ENCODE results near the gene DDX18. TPM values are rescaled to one million over a fixed set of nuclear protein-coding genes. Genes with fewer than 3 reads are reported as not detected.

DDX18 gene
- total RNA-seq, 2 experiments from 2014 or later = 161 to 180 TPM

DNA sequence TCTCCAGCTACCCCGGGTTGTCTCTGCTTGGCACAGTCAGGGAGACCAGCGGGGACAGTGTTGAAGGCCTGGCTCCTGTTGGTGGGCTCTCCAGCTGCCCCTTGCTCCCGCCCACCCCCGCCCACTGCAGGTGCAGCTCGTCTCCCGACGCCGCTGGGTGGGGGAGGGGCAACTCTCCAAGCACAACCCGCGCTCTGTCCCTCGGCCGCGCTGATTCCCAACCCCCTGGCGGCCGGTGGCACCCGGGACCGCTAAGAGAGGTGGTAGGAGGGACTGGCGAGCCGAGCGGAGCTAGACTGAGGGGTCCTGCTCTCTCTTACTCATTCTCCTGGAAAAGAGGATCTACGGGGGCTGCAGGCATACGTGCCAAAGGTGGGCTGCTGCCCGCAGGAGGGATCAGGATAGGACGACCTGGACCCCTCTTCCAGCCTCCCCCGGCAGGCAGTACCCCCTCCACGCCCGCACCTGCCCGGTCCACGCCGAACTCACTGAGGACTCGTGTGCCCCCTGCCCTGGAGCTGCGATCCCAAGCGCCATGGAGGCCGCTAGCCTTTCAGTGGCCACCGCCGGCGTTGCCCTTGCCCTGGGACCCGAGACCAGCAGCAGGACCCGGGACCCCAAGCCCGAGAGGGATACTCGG is 44.5 kb downstream of the DDX18 start:
- intact Hi-C loops (cut with DNase I, micrococcal nuclease) = no loop called here
- Mint-ChIP-seq H3K27me3 (peaks cover 20% of the 10 kb centered on the region), H3K27ac (no peak overlapping the region), H3K4me1 (no peaks in the 10 kb centered on the region), H3K9me3 (ENCODE audit: low read depth) (no peaks in the 10 kb centered on the region), H3K36me3 (ENCODE audit: low read depth) (no peaks in the 10 kb centered on the region), H3K4me3 (no peak overlapping the region)
- ATAC-seq (no peak), DNase-seq (no peak)
- POLR2A ChIA-PET = no interaction called here
- CTCF ChIA-PET = no interaction called here

DNA sequence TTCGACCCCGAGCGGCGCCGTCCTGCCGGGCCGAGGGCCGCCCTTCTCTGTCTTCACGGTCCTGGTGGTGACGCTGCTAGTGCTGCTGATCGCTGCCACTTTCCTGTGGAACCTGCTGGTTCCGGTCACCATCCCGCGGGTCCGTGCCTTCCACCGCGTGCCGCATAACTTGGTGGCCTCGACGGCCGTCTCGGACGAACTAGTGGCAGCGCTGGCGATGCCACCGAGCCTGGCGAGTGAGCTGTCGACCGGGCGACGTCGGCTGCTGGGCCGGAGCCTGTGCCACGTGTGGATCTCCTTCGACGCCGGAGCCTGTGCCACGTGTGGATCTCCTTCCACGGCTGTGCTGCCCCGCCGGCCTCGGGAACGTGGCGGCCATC is 45.0 kb downstream of the DDX18 start:
- Mint-ChIP-seq H3K27ac (no peak overlapping the region), H3K36me3 (ENCODE audit: low read depth) (no peaks in the 10 kb centered on the region), H3K9me3 (ENCODE audit: low read depth) (no peaks in the 10 kb centered on the region), H3K4me1 (no peaks in the 10 kb centered on the region), H3K4me3 (no peak overlapping the region), H3K27me3 (peaks cover 15% of the 10 kb centered on the region)
- intact Hi-C loops (cut with DNase I, micrococcal nuclease) = no loop called here
- no peak for ATAC-seq
- DNase-seq = no peak
- ChIA-PET POLR2A (no interaction called here), CTCF (no interaction called here)

- Mint-ChIP-seq H3K27me3 (peaks cover 12% of the 10 kb centered on the region), H3K4me1 (no peaks in the 10 kb centered on the region), H3K27ac (no peak overlapping the region), H3K36me3 (ENCODE audit: low read depth) (no peaks in the 10 kb centered on the region), H3K4me3 (no peak overlapping the region), H3K9me3 (ENCODE audit: low read depth) (no peaks in the 10 kb centered on the region)
- DNase-seq = no peak
- POLR2A ChIA-PET = no interaction called here
- CTCF ChIA-PET = no interaction called here
- intact Hi-C loops (cut with DNase I, micrococcal nuclease) = no loop called here
- no peak for ATAC-seq
These were observed 45.6 kb downstream of the DDX18 start for GRCh38 chr2:117859924-117860647.

DNA sequence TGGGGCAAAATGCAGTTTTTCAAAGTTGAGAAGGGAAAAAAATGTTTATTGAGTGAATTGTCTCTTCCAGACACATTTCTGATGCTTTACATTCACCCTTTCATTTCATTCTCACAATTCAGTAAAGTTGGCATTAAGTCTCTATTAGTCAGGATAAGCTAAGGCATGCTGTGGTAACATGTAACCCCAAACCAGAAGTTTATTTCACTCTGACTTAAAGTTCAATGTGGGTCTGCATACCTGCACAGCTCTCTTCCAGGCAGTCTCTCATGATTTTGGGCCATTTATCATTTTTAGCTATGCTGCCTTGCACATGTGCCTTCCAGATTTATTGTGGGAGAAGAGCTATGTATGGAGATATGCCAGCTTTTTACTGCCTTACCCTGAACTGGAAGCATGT is 48.0 kb downstream of the DDX18 start:
- Mint-ChIP-seq H3K27ac (no peak overlapping the region), H3K27me3 (peaks cover 10% of the 10 kb centered on the region), H3K36me3 (ENCODE audit: low read depth) (no peaks in the 10 kb centered on the region), H3K4me3 (no peak overlapping the region), H3K9me3 (ENCODE audit: low read depth) (no peaks in the 10 kb centered on the region), H3K4me1 (no peaks in the 10 kb centered on the region)
- DNase-seq (no peak), ATAC-seq (no peak)
- ChIA-PET POLR2A (no interaction called here), CTCF (no interaction called here)
- intact Hi-C loops (cut with DNase I, micrococcal nuclease) = no loop called here

GRCh38 chr2:117875786-117876185 is 61.3 kb downstream of the DDX18 start:
- intact Hi-C loops (cut with DNase I, micrococcal nuclease) = no loop called here
- POLR2A ChIA-PET = no interaction called here
- Mint-ChIP-seq H3K27ac (no peak overlapping the region), H3K4me1 (no peaks in the 10 kb centered on the region), H3K27me3 (peaks cover 20% of the 10 kb centered on the region), H3K36me3 (ENCODE audit: low read depth) (no peaks in the 10 kb centered on the region), H3K4me3 (no peak overlapping the region), H3K9me3 (ENCODE audit: low read depth) (no peaks in the 10 kb centered on the region)
- CTCF ChIA-PET = no interaction called here
- DNase-seq (no peak), ATAC-seq (no peak)

DNA sequence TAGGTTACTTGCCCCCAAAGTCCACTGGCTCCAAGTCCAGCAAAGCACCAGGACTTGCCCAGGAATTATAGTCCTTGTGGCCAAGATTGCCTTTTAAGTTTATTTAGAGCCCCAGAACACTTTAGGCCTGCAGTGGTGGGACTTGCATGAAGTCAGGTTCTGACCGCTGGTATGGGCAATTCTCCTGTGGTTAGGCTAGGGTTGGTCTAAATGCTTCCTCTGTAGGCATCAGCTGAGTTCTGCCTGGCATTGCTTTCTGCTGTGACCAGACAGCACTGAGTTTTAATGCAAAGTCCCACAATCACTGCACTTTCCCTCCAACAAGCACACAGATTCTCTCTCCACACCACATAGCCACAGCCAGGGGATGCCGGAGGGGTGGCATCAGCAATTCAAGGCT is 64.5 kb downstream of the DDX18 start:
- Mint-ChIP-seq H3K27ac (no peak overlapping the region), H3K36me3 (ENCODE audit: low read depth) (no peaks in the 10 kb centered on the region), H3K27me3 (peaks cover 20% of the 10 kb centered on the region), H3K4me1 (no peaks in the 10 kb centered on the region), H3K4me3 (no peak overlapping the region), H3K9me3 (ENCODE audit: low read depth) (peaks cover 5% of the 10 kb centered on the region)
- ATAC-seq (no peak), DNase-seq (no peak)
- ChIA-PET POLR2A (no interaction called here), CTCF (no interaction called here)
- intact Hi-C loops (cut with DNase I, micrococcal nuclease) = no loop called here

Other genes with a start within 250 kb of the DDX18 start
- gene CCDC93, start 199.4 kb downstream of the DDX18 start, total RNA-seq = 10 to 100 TPM; 26.2 to 39.5 TPM